B cell (primary cell): Measurements from ENCODE around the gene ADAMTS10.

Experiments used
- CTCF ChIP-seq: fragments of 200-600 bp; IDR thresholded peaks from one replicate; pipeline ENCODE4 v1.8.0; 2022; ENCODE audit warnings: antibody characterized with exemption, mild to moderate bottlenecking
- EZH2 ChIP-seq: IDR thresholded peaks from 2 replicates; pipeline ENCODE4 v1.6.1; 2012; ENCODE audit warnings: borderline replicate concordance, low read depth, mild to moderate bottlenecking, moderate library complexity, low read length; ENCODE audit not compliant: insufficient read depth, poor library complexity, severe bottlenecking

- TF ChIP-seq CTCF (no peak), EZH2 (no peak)
Observed at GRCh38 chr19:8539621-8540149, 70.8 kb downstream of the ADAMTS10 start.
